Measurements from ENCODE around the gene DNPEP. TPM values are rescaled to one million over a fixed set of nuclear protein-coding genes. Genes with fewer than 3 reads are reported as not detected.
"Not testable (repeated sequence)": the region's sequence is repeated elsewhere in the genome, so short reads cannot be mapped to it uniquely, and the experiment has no call there.

The DNPEP gene
- total RNA-seq, 1 donor from 2014 or later, result 124 TPM

- DNase-seq (ENCODE audit: low spot score), result peak; percentile 45
- no peak overlapping the region for H3K27ac Mint-ChIP-seq
- H3K4me1 Mint-ChIP-seq (ENCODE audit: low read depth), result no peaks in the 10 kb centered on the region
- no peaks in the 10 kb centered on the region for H3K36me3 Mint-ChIP-seq (ENCODE audit: low read depth)
- peaks cover 14% of the 10 kb centered on the region for H3K27me3 Mint-ChIP-seq (ENCODE audit: insufficient read depth)
- no peak overlapping the region for H3K4me3 Mint-ChIP-seq
- intact Hi-C loops (cut with micrococcal nuclease), result loop anchor here (1.0 kb wide), 4 partner anchors 31 to 239 kb away; partner anchors contain the start of genes GMPPA and SPEG
- no peaks in the 10 kb centered on the region for H3K9me3 Mint-ChIP-seq
These were observed 15.2 kb upstream of the DNPEP start for GRCh38 chr2:219402665-219403515.

- intact Hi-C loops (cut with micrococcal nuclease), result no loop called here
- H3K4me3 Mint-ChIP-seq, result no peak overlapping the region
- H3K9me3 Mint-ChIP-seq, result no peaks in the 10 kb centered on the region
- peaks cover 14% of the 10 kb centered on the region for H3K27me3 Mint-ChIP-seq (ENCODE audit: insufficient read depth)
- H3K27ac Mint-ChIP-seq, result no peak overlapping the region
- H3K36me3 Mint-ChIP-seq (ENCODE audit: low read depth), result no peaks in the 10 kb centered on the region
- H3K4me1 Mint-ChIP-seq (ENCODE audit: low read depth), result peaks cover 6% of the 10 kb centered on the region
- no peak for DNase-seq (ENCODE audit: low spot score)
These were observed 13.9 kb upstream of the DNPEP start for GRCh38 chr2:219401606-219402005.

- peaks cover 6% of the 10 kb centered on the region for H3K4me1 Mint-ChIP-seq (ENCODE audit: low read depth)
- intact Hi-C loops (cut with micrococcal nuclease), result no loop called here
- peaks cover 14% of the 10 kb centered on the region for H3K27me3 Mint-ChIP-seq (ENCODE audit: insufficient read depth)
- no peak overlapping the region for H3K27ac Mint-ChIP-seq
- H3K36me3 Mint-ChIP-seq (ENCODE audit: low read depth), result no peaks in the 10 kb centered on the region
- DNase-seq (ENCODE audit: low spot score), result no peak
- H3K4me3 Mint-ChIP-seq, result no peak overlapping the region
- no peaks in the 10 kb centered on the region for H3K9me3 Mint-ChIP-seq
These were observed 12.8 kb upstream of the DNPEP start for GRCh38 chr2:219400562-219400961.

GRCh38 chr2:219399716-219400478 lies 12.2 kb upstream of the DNPEP start:
- Mint-ChIP-seq H3K27me3 (ENCODE audit: insufficient read depth) (peaks cover 14% of the 10 kb centered on the region), H3K27ac (no peak overlapping the region), H3K4me3 (no peak overlapping the region), H3K36me3 (ENCODE audit: low read depth) (no peaks in the 10 kb centered on the region), H3K4me1 (ENCODE audit: low read depth) (peaks cover 6% of the 10 kb centered on the region), H3K9me3 (no peaks in the 10 kb centered on the region)
- no peak for DNase-seq (ENCODE audit: low spot score)
- intact Hi-C loops (cut with micrococcal nuclease), result no loop called here

- H3K27me3 Mint-ChIP-seq (ENCODE audit: insufficient read depth), result peaks cover 16% of the 10 kb centered on the region
- intact Hi-C loops (cut with micrococcal nuclease), result no loop called here
- H3K4me3 Mint-ChIP-seq, result no peak overlapping the region
- no peak overlapping the region for H3K27ac Mint-ChIP-seq
- H3K9me3 Mint-ChIP-seq, result no peaks in the 10 kb centered on the region
- H3K4me1 Mint-ChIP-seq (ENCODE audit: low read depth), result peaks cover 6% of the 10 kb centered on the region
- no peak for DNase-seq (ENCODE audit: low spot score)
- no peaks in the 10 kb centered on the region for H3K36me3 Mint-ChIP-seq (ENCODE audit: low read depth)
These were observed 11.1 kb upstream of the DNPEP start for GRCh38 chr2:219398721-219399363.

GRCh38 chr2:219396863-219397457 lies 9.2 kb upstream of the DNPEP start:
- H3K27me3 Mint-ChIP-seq (ENCODE audit: insufficient read depth), result peaks cover 14% of the 10 kb centered on the region
- no peak overlapping the region for H3K27ac Mint-ChIP-seq
- no peaks in the 10 kb centered on the region for H3K36me3 Mint-ChIP-seq (ENCODE audit: low read depth)
- no peaks in the 10 kb centered on the region for H3K9me3 Mint-ChIP-seq
- intact Hi-C loops (cut with micrococcal nuclease), result no loop called here
- H3K4me3 Mint-ChIP-seq, result no peak overlapping the region
- peaks cover 6% of the 10 kb centered on the region for H3K4me1 Mint-ChIP-seq (ENCODE audit: low read depth)
- DNase-seq (ENCODE audit: low spot score), result no peak

- peaks cover 23% of the 10 kb centered on the region for H3K27me3 Mint-ChIP-seq (ENCODE audit: insufficient read depth)
- no peak for DNase-seq (ENCODE audit: low spot score)
- H3K4me1 Mint-ChIP-seq (ENCODE audit: low read depth), result peaks cover 6% of the 10 kb centered on the region
- intact Hi-C loops (cut with micrococcal nuclease), result no loop called here
- no peak overlapping the region for H3K27ac Mint-ChIP-seq
- H3K36me3 Mint-ChIP-seq (ENCODE audit: low read depth), result no peaks in the 10 kb centered on the region
- no peak overlapping the region for H3K4me3 Mint-ChIP-seq
- no peaks in the 10 kb centered on the region for H3K9me3 Mint-ChIP-seq
These were observed 7.9 kb upstream of the DNPEP start for GRCh38 chr2:219395609-219396008.

GRCh38 chr2:219395056-219395455 lies 7.3 kb upstream of the DNPEP start:
- H3K4me1 Mint-ChIP-seq (ENCODE audit: low read depth); DNase-seq (ENCODE audit: low spot score); H3K4me3 Mint-ChIP-seq; intact Hi-C loops (cut with micrococcal nuclease); H3K27ac Mint-ChIP-seq; H3K9me3 Mint-ChIP-seq; H3K36me3 Mint-ChIP-seq (ENCODE audit: low read depth): not testable (repeated sequence)
- peaks cover 28% of the 10 kb centered on the region for H3K27me3 Mint-ChIP-seq (ENCODE audit: insufficient read depth)

- no peaks in the 10 kb centered on the region for H3K36me3 Mint-ChIP-seq (ENCODE audit: low read depth)
- H3K9me3 Mint-ChIP-seq, result no peaks in the 10 kb centered on the region
- H3K4me3 Mint-ChIP-seq, result no peak overlapping the region
- H3K27ac Mint-ChIP-seq, result no peak overlapping the region
- no peak for DNase-seq (ENCODE audit: low spot score)
- peaks cover 12% of the 10 kb centered on the region for H3K4me1 Mint-ChIP-seq (ENCODE audit: low read depth)
- H3K27me3 Mint-ChIP-seq (ENCODE audit: insufficient read depth), result peaks cover 32% of the 10 kb centered on the region
- intact Hi-C loops (cut with micrococcal nuclease), result no loop called here
These were observed 5.0 kb upstream of the DNPEP start for GRCh38 chr2:219392754-219393153.

- intact Hi-C loops (cut with micrococcal nuclease), result loop anchor here (1.0 to 5.0 kb wide), 15 partner anchors 94 to 1172 kb away; partner anchors contain the start of genes AAMP, ANKZF1, ARPC2 and ATG9A
- Mint-ChIP-seq H3K36me3 (ENCODE audit: low read depth) (peaks cover 15% of the 10 kb centered on the region), H3K27me3 (ENCODE audit: insufficient read depth) (peaks cover 26% of the 10 kb centered on the region), H3K9me3 (no peaks in the 10 kb centered on the region), H3K27ac (peak overlapping the region; percentile 67), H3K4me3 (peak overlapping the region; percentile 56), H3K4me1 (ENCODE audit: low read depth) (peaks cover 6% of the 10 kb centered on the region)
- no peak for DNase-seq (ENCODE audit: low spot score)
These were observed 1.1 kb upstream of the DNPEP start for GRCh38 chr2:219388907-219389156.

GRCh38 chr2:219388121-219388906 lies 602 bp upstream of the DNPEP start:
- H3K27me3 Mint-ChIP-seq (ENCODE audit: insufficient read depth), result peaks cover 23% of the 10 kb centered on the region
- peaks cover 20% of the 10 kb centered on the region for H3K36me3 Mint-ChIP-seq (ENCODE audit: low read depth)
- H3K27ac Mint-ChIP-seq, result peak overlapping the region; percentile 67
- peaks cover 6% of the 10 kb centered on the region for H3K4me1 Mint-ChIP-seq (ENCODE audit: low read depth)
- H3K9me3 Mint-ChIP-seq, result no peaks in the 10 kb centered on the region
- peak overlapping the region; percentile 97 for H3K4me3 Mint-ChIP-seq
- intact Hi-C loops (cut with micrococcal nuclease), result loop anchor here (1.0 to 5.0 kb wide), 15 partner anchors 94 to 1171 kb away; partner anchors contain the start of genes AAMP, ANKZF1, ARPC2 and ATG9A
- peak; percentile 95 for DNase-seq (ENCODE audit: low spot score)
